Erythroblast (primary cell): ENCODE measurements around the gene PTPRT.

Experiments
- GATA1 ChIP-seq: IDR thresholded peaks from 2 replicates; pipeline ENCODE4 v1.6.1; 2011; ENCODE audit warnings: low read depth, mild to moderate bottlenecking, control low read depth, low read length, moderate library complexity
- POLR2A ChIP-seq: IDR thresholded peaks from 2 replicates; pipeline ENCODE4 v1.6.1; 2011; ENCODE audit warnings: mild to moderate bottlenecking, low read length

- no peak for TF ChIP-seq POLR2A
- TF ChIP-seq GATA1, result no peak
Observed at GRCh38 chr20:42093041-42093440, 1096.7 kb downstream of the PTPRT start.
